Endothelial cell of umbilical vein (primary cell): ENCODE results near the gene SP100. TPM values are rescaled to one million over a fixed set of nuclear protein-coding genes. Genes with fewer than 3 reads are reported as not detected.

Source experiments
- BruUV-seq: library from RNA; stranded (reverse); fragments of 400-500 nt; replicated peaks from 2 replicates; lab custom pipeline; 2021; lab: Mats Ljungman, UMichigan
- CTCF ChIA-PET: fragments of 300-600, 350-600 bp; sonication (Branson Sonifier 250); formaldehyde crosslinking; loops from one replicate; lab custom pipeline; 2021; ENCODE audit warnings: antibody characterized with exemption, inconsistent platforms; lab: Charles Lee
- POLR2A ChIA-PET: fragments of 300-600, 350-600 bp; sonication (Branson Sonifier 250); formaldehyde crosslinking; loops from one replicate; lab custom pipeline; 2021; ENCODE audit warnings: antibody characterized with exemption, inconsistent platforms; lab: Charles Lee
- DNase-seq: peaks from one replicate; pipeline ENCODE4 v3.0.0-alpha.2; 2011; ENCODE audit warnings: low read depth, low spot score
- FAIRE-seq: peaks from 2 replicates; lab custom pipeline; 2011; peaks lifted over from hg19 to GRCh38; lab: Jason Lieb, UNC
- H2AFZ ChIP-seq: 2 replicates; pipeline ENCODE4 v1.6.0; 2012; ENCODE audit warnings: low read depth, low read length, control low read depth, inconsistent platforms
- H3K27ac ChIP-seq: 2 replicates; pipeline ENCODE4 v1.5.1; 2011; ENCODE audit warnings: low read depth, mild to moderate bottlenecking, control low read depth, low read length, moderate library complexity; ENCODE audit not compliant: insufficient read depth
- H3K27me3 ChIP-seq, 2 experiments: 2 replicates each; pipeline versions ENCODE4 v1.6.0 to v1.6.1; 2011; ENCODE audit warnings: low read length in 2 of 2, mixed read lengths in 1 of 2; ENCODE audit not compliant: control insufficient read depth in 2 of 2, insufficient read depth in 2 of 2
- H3K36me3 ChIP-seq, 2 experiments: 2 replicates in 1 of 2; 3 replicates in 1 of 2; pipeline ENCODE4 v1.5.1; 2011; ENCODE audit warnings: low read length in 2 of 2, mild to moderate bottlenecking in 1 of 2, moderate library complexity in 1 of 2; ENCODE audit not compliant: control insufficient read depth in 2 of 2, insufficient read depth in 2 of 2; ENCODE audit errors: extremely low read depth in 1 of 2
- H3K4me1 ChIP-seq: 3 replicates; pipeline ENCODE4 v1.5.1; 2011; ENCODE audit warnings: mild to moderate bottlenecking, low read length; ENCODE audit not compliant: control insufficient read depth, insufficient read depth; ENCODE audit errors: extremely low read depth
- H3K4me2 ChIP-seq: 2 replicates; pipeline ENCODE4 v1.6.1; 2011; ENCODE audit warnings: low read length, control low read depth, mixed read lengths; ENCODE audit not compliant: insufficient read depth
- H3K4me3 ChIP-seq, 3 experiments: fragments of 200-600 bp in 1 of 3; sonication (generic), shearing (Covaris generic) in 1 of 3; replicated peaks in 1 of 3; 2 replicates each; pipeline ENCODE4 v1.5.1; 2011 to 2016; ENCODE audit warnings: control low read depth in 3 of 3, low read length in 3 of 3, mild to moderate bottlenecking in 2 of 3, inconsistent platforms in 1 of 3, low read depth in 1 of 3, moderate library complexity in 1 of 3; ENCODE audit not compliant: insufficient read depth in 1 of 3
- H3K79me2 ChIP-seq: 2 replicates; pipeline ENCODE4 v1.6.0; 2012; ENCODE audit warnings: low read length, inconsistent platforms; ENCODE audit not compliant: control insufficient read depth, insufficient read depth
- H3K9ac ChIP-seq: replicated peaks from 2 replicates; pipeline ENCODE3; 2011; ENCODE audit warnings: low read length, control low read depth; ENCODE audit not compliant: insufficient read depth; ENCODE audit errors: extremely low read depth
- H3K9me1 ChIP-seq: replicated peaks from 3 replicates; pipeline ENCODE4 v1.6.0; 2011; ENCODE audit warnings: mild to moderate bottlenecking, low read length; ENCODE audit not compliant: control insufficient read depth, insufficient read depth; ENCODE audit errors: extremely low read depth
- H3K9me3 ChIP-seq: replicated peaks from 2 replicates; pipeline ENCODE4 v1.5.1; 2012; ENCODE audit warnings: low read length, inconsistent platforms; ENCODE audit not compliant: control insufficient read depth, insufficient read depth
- H4K20me1 ChIP-seq: replicated peaks from 2 replicates; pipeline ENCODE3; 2011; ENCODE audit warnings: mild to moderate bottlenecking, low read length; ENCODE audit not compliant: control insufficient read depth, insufficient read depth; ENCODE audit errors: extremely low read depth
- CTCF ChIP-seq, 2 donors: IDR thresholded peaks; 1 replicate in 1 of 2; 2 replicates in 1 of 2; pipeline ENCODE4 v1.5.1; 2011; ENCODE audit warnings: low read length in 2 of 2, mild to moderate bottlenecking in 2 of 2, moderate library complexity in 2 of 2, control low read depth in 1 of 2, inconsistent platforms in 1 of 2, low read depth in 1 of 2; ENCODE audit not compliant: insufficient read depth in 1 of 2; ENCODE audit errors: extremely low read depth in 1 of 2
- EZH2 ChIP-seq: IDR thresholded peaks from 2 replicates; pipeline ENCODE4 v1.6.1; 2012; ENCODE audit warnings: borderline replicate concordance, low read depth, mild to moderate bottlenecking, moderate library complexity, low read length, inconsistent platforms; ENCODE audit not compliant: severe bottlenecking
- FOS ChIP-seq: IDR thresholded peaks from 2 replicates; pipeline ENCODE4 v1.6.1; 2011; ENCODE audit warnings: mild to moderate bottlenecking, low read length, moderate library complexity, borderline replicate concordance; ENCODE audit not compliant: insufficient read depth
- GATA2 ChIP-seq: IDR thresholded peaks from 2 replicates; pipeline ENCODE4 v1.7.0; 2011; ENCODE audit warnings: low read depth, mild to moderate bottlenecking, moderate library complexity, mixed read lengths, low read length; ENCODE audit not compliant: insufficient read length, insufficient read depth
- JUN ChIP-seq: IDR thresholded peaks from 2 replicates; pipeline ENCODE4 v1.6.1; 2011; ENCODE audit warnings: borderline replicate concordance, low read depth; ENCODE audit not compliant: insufficient read length, insufficient read depth
- MAX ChIP-seq: IDR thresholded peaks from 2 replicates; pipeline ENCODE4 v1.6.1; 2011; ENCODE audit not compliant: insufficient read depth, insufficient read length
- MYC ChIP-seq: IDR thresholded peaks from one replicate; pipeline ENCODE4 v1.6.1; 2011; ENCODE audit warnings: mild to moderate bottlenecking, low read depth, low read length
- POLR2A ChIP-seq: IDR thresholded peaks from 2 replicates; pipeline ENCODE4 v1.6.1; 2012; ENCODE audit warnings: low read depth, mild to moderate bottlenecking, control low read depth, low read length
- POLR2AphosphoS5 ChIP-seq: IDR thresholded peaks from 2 replicates; pipeline ENCODE4 v1.6.1; 2012; ENCODE audit warnings: low read depth, mild to moderate bottlenecking, control low read depth, low read length, moderate library complexity; ENCODE audit not compliant: insufficient read depth
- dilution Hi-C: fragments of 300-500 bp; cut with MboI; formaldehyde crosslinking; loops from one replicate; pipeline ENCODE4 v1.15.0; 2019; ENCODE audit warnings: low sequenced_read_pairs; ENCODE audit not compliant: extremely low pct_ligation_motif_present
- intact Hi-C: fragments of 100-400 bp; cut with micrococcal nuclease; formaldehyde crosslinking; loops from one replicate; pipeline ENCODE4 v1.10.0; 2022
- polyA plus RNA-seq, 4 experiments: library from polyadenylated mRNA; depleted of rRNA in 3 of 4; stranded (reverse) in 3 of 4; unstranded in 1 of 4; fragments of >200 nt; gene quantifications; 2 replicates each; pipeline versions ENCODE4 v1.2.1 to v1.2.3, GENCODE V29; 2011 to 2012; ENCODE audit warnings: missing spikeins in 1 of 4
- total RNA-seq: library from RNA; stranded (reverse); gene quantifications from 2 replicates; pipeline ENCODE4 v1.2.3, GENCODE V29; 2021

Gene SP100
- total and polyA plus RNA-seq, 2 donors (not counting 3 experiments of a cell fraction or from before 2014, with no cell fraction given), result 33.7 to 108 TPM

- Histone ChIP-seq H3K9ac (no peak overlapping the region), H4K20me1 (no peaks in the 10 kb centered on the region), H3K79me2 (no peaks in the 10 kb centered on the region), H3K27ac (no peak overlapping the region), H3K9me1 (no peaks in the 10 kb centered on the region), H3K27me3 (no peaks in the 10 kb centered on the region), H3K36me3 (no peaks in the 10 kb centered on the region), H3K4me1 (peaks cover 36% of the 10 kb centered on the region), H3K9me3 (no peaks in the 10 kb centered on the region), H3K4me2 (no peak overlapping the region), H2AFZ (no peak overlapping the region), H3K4me3 (no peak overlapping the region)
- BruUV-seq, result no TSS peak
- intact Hi-C loops, result loop anchor here (2.0 kb wide), 1 partner anchor 21 kb away; no protein-coding TSS in a partner anchor
- dilution Hi-C loops, result no loop called here
- TF ChIP-seq FOS (no peak), MYC (no peak), JUN (no peak), CTCF (IDR thresholded peaks at IDR 0.05; ENCODE audit: extremely low read depth in 1 of 2, insufficient read depth in 1 of 2, low read depth in 1 of 2, low read length in 2 of 2) (no peak), MAX (no peak), POLR2A (no peak), EZH2 (no peak), POLR2AphosphoS5 (no peak), GATA2 (no peak)
- CTCF ChIA-PET, result interaction anchor here (1.1 to 1.7 kb wide), 2 partner anchors 14 to 15 kb away, joined by 3 to 4 read pairs; no protein-coding TSS in a partner anchor
- FAIRE-seq (no peak), DNase-seq (no peak)
- POLR2A ChIA-PET, result interaction anchor here (0.6 kb wide), 1 partner anchor 398 kb away, joined by 5 read pairs; no protein-coding TSS in a partner anchor
Observed at GRCh38 chr2:230403746-230404145, 12.3 kb upstream of the SP100 start.
